DMS153 treated with DMSO at 0.1 percent for 48 hours (cell line): ENCODE data around the gene CNNM4.

Experiments
- DNase-seq: peaks from one replicate; lab custom pipeline; 2025; ENCODE audit not compliant: unreplicated experiment; lab: John Stamatoyannopoulos, UW

Gene CNNM4

GRCh38 chr2:96758987-96759386, 1.7 kb upstream of the CNNM4 start:
- no peak for DNase-seq

DNA sequence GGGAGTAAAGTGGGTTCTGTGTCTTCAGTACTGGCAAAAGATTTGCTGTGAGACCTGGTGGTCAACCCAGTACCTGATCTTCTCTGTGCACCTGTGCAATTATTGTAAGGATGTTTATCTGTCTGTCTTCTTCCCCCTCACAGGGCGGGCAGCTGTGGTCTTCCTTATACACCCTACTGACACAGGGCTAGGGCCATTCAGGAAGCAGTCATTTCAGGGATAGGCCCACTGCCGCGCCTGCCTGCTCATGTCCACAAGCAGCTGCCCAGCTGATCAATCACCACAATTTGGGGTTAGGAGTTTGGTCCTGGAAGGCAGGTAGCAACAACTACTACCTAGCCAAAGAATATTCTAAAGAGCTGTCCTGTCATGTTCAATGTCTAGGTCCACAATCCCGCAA, 1.2 kb upstream of the CNNM4 start:
- no peak for DNase-seq

DNA sequence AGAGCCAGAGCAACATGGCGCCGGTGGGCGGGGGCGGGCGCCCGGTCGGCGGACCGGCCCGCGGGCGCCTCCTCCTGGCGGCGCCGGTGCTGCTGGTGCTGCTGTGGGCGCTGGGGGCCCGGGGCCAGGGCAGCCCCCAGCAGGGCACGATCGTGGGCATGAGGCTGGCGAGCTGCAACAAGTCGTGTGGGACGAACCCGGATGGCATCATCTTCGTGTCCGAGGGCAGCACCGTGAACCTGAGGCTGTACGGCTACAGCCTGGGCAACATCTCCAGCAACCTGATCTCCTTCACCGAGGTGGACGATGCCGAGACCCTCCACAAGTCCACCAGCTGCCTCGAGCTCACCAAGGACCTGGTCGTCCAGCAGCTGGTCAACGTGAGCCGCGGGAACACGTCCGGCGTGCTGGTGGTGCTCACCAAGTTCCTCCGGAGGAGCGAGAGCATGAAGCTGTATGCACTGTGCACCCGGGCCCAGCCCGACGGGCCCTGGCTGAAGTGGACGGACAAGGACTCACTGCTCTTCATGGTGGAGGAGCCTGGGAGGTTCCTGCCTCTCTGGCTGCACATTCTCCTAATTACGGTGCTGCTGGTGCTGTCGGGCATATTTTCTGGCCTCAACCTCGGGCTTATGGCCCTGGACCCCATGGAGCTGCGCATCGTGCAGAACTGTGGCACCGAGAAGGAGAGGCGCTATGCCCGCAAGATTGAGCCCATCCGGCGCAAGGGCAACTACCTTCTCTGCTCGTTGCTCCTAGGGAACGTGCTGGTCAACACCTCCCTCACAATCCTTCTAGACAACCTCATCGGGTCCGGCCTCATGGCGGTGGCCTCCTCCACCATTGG, 507 bp downstream of the CNNM4 start:
- no peak for DNase-seq

DNA sequence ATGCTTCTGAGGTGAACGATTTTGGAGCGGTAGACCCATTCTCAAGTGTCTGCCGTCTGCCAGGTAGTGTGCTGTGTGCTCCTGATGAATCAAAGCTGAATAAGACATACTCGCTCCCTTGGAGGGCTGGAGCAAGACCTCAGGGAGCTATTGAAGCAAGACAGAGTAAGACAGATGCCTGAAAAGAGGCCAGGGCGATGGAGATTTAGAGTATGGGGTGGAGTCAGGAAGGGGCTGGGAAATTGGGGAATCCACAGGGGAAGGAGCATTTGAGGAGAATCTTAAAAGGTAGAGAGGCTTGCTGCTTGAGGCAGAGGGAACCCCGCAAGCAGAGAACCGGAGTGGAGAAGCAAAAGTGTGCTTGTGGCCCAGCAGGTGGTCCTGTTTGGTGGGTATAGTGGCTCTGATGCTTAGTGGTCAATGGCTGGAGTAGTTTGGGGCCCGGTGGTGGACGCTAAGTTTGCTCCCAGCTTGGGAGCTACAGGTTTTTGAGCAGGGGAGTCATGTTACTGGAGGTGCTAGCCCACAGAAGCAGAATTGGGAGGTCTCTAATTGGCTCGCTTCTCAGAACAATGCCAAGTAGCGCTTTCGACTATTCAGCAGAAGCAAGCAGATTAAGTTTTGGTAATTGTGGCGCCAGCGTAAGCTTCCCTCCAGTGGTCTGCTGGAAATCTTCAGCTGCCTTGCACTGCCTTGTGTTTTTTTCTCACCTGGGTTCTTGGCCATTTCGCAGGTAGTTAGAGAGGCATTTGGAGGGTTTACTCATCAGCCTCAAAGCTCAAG, 2.0 kb downstream of the CNNM4 start:
- no peak for DNase-seq

DNA sequence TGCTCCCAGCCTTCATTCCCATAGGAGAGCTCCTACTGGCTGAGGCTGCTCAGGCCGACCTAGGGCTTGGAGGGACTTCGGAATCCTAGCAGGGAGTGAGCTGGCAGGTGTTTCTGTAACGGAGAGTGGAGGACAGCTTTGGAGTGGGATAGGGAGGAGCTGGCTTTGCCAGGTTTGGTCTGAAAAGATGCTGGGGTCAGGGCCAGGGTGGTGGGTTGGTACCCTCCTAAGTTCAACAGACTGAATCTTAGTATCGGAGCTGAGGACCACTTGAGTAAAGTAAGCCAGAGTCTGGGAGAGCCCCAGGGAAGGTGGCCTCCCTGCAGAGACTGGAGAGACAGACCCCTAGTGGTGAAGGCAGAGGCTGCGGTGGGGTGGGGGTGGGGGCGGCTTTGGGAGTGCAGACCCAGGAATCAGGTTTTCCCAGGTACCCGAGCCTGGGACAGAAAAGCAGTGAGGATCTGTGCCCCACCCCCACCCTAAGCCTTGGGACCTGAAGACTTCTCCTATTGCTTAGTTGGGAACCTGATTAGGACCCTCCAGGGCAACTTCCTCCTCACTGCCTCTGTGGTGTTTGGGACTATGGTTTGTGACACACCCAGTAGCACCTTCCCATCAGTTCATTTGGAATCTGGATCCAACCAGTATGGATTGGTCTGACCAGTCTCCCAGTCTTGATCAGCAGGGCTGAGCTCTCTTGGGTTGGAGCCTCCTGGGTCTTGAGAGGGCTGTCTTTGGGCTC, 3.0 kb downstream of the CNNM4 start:
- DNase-seq: no peak

- no peak for DNase-seq
Observed at GRCh38 chr2:96764253-96764637, 3.5 kb downstream of the CNNM4 start.

GRCh38 chr2:96767135-96767871, 6.6 kb downstream of the CNNM4 start:
- no peak for DNase-seq

- no peak for DNase-seq
Observed at GRCh38 chr2:96768083-96768561, 7.4 kb downstream of the CNNM4 start.

DNA sequence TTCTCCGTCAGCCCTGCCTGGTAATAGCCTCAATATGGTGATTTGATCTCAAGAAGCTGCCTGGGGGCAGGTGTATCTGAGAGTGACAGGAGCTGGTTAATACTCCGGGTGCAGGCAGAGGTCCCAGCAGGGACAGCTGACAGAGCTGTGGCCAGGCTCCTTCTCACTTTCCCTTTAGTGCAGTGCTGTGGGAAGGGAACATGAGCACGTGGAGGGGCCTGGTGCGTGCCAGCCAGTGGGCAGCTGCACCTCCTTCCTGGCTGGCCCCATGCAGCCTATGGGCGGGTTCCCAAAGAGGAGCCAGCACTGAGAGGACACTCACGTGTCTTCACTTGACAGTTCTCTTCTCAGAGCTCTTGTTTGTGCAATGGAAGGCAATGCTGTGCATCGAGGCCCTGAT, 9.1 kb downstream of the CNNM4 start:
- no peak for DNase-seq

DNA sequence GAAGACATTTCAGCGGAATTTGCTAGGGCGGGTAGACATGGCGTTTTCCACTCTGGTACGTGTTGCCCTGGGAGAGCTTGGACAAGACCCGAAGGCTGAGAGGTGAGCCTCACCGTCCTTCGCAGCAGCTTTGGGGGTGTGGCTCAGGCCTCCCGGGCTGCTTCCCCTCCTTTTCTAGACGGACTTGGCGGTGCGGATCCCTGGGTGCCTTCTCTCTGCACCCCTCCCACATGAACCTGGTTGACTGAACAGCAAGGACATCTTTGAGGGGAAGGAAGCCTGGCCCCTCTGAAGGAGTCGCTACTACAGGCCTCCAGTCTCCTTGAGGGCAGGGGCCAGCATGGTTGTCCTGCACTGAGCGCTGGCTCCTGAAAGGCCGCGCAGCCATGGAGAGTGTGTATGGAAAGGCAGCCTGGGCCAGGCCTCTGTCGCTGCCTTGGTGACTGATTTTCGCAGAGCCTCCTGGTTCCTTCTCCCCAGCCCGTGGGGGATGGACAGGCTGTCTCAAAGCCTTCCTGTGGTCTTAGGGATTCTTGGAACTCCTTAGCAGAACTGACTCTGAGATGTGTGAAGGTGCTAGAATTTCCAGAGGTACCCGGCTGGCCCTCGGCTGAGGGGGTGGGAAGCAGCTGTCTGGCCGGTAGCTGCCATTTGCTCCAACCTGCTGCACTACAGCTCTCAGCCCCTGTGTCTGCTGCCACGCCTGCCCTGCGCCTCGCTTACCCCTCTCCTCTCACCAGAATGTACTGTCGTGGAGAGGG, 9.9 kb downstream of the CNNM4 start:
- DNase-seq: no peak

DNA sequence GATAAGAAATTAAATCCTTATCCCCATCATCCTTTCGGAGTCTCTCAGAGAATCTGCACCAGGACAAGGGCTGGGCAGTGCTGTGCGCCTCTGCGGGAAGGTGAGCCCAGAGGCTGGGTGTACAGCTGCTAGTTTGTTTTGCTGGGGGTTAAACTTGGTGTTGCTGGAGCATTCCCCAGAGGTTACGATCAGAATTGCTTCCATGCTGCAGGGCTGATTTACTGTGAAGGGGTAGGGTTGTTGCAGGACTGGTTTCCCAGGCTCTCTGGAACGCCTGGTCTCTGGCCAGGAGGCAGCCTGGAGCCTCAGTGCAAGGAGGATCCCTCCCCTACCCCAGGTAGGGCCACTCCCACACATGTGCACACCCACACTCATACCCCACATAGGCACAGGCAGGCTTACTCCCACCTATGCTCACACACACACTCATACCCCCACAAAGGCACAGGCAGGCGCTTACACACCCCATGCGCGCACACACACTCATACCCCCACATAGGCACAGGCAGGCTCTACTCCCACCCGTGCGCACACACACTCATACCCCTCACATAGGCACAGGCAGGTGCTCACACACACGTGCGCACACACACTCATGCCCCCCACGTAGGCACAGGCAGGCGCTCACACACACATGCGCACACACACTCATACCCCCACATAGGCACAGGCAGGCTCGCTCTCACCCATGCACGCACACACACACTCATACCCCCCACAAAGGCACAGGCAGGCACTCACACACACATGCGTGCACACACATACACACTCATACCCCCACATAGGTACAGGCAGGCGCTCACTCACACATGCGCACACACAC, 11.3 kb downstream of the CNNM4 start:
- DNase-seq: no peak

DNA sequence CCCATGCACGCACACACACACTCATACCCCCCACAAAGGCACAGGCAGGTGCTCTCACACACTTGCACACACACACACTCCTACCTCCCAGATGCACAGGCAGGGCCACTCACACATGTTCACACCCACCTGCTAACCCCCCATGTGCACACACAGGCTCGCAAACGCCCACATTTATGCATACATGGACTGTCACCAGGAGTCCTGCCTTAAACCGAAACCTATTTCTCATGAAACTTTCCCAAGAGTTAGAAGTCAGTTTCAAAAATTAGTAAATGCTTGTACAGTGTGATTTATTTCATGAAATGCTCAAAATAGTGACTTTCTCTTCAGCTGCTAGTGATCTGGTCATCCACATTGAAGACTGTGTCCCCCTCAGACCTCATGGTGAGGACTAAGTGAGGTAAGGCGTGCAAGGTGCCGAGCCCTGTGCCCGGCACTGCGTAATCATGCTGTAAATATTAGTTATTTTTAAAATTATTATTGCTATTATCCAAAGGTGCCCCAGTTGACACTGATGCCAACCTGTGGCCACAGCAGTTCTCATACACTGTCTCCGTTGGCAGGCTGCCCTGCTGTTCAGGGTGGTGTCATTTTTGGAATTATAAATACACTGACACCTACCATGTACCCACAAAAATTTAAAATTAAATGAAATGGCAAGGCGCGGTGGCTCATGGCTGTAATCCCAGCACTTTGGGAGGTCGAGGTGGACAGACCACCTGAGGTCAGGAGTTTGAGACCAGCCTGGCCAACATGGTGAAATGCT, 12.4 kb downstream of the CNNM4 start:
- no peak for DNase-seq

DNA sequence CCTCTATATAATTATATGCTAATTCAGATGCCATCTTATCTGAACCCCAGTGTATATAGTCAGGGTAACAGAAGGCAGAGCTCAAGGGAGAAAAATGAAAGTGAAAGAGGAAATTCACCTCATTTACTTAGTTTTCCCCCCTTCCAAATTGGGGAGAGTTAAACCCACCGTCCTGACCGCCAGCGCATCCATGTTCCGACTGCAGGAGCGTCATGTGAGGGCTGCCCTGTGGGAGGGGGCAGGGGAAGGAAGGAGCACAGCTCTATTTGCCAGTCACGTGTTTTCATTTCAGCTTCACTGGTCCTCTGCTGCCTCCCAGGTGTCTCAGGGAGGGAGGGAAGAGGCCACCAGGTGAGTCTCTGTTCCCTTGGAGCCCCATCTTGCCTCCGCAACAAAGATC, 13.2 kb downstream of the CNNM4 start:
- DNase-seq: peak; percentile 4

GRCh38 chr2:96775160-96775559, 14.5 kb downstream of the CNNM4 start:
- no peak for DNase-seq

DNA sequence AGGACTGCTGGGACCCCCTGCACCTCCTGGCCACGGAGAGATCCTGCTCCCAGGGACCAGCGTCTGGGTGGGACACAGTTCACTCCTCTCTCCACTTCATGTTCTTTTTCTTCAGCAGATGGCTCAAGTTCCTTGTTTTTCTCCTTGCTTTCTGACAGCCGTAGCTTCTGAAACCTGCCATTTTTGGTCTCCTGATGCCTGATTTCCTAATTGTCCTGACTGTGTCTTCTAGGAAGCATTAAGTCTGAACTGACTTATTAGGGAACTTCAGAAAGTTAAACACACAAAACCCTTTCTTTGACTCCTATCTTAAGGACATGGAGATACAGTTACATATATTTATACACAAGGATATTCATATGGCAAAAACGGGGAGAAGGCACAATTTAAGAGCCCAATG, 22.7 kb downstream of the CNNM4 start:
- no peak for DNase-seq

- DNase-seq: no peak
Observed at GRCh38 chr2:96787411-96787810, 26.7 kb downstream of the CNNM4 start.

DNA sequence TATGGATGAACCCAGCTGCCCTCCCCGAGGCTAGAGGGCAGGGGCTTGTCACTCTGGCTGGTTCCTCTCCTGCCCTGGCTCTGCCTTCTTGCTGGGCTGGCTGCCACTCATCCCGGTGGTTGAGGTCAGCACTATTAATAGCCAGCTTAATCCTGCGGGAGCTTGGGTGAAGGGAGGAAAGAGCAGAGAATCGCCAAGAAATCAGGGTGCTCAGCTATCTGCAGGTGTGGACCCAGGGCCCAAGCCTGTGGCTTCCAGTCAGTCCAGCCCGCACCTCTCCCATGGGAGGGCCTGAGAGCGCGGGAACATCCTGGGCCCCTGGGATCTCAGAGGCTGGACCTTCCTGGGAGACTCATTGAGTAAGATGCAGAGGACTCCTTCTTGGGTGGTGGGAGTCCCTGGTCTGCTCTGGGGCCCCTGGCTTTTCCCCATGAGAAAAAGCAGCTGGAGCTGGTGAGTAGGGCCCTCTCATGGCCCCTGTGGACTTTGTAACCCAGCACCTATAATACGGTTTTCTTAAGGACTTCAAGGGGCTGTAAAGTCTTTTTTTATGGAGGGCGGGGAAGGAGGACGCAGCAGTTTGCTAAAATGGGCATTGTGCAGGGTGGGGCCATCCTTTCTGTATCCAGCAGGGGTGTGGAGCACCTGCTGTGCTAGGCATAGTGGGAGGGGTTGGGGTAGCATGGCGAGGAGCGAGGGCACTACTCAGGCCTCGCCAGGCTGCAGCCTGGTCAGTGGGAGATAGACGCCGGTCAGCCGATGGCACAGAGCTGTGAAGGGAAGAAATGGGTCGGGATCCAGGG, 27.9 kb downstream of the CNNM4 start:
- DNase-seq: no peak

- no peak for DNase-seq
Observed at GRCh38 chr2:96789245-96789617, 28.5 kb downstream of the CNNM4 start.
